Neuronal stem cell (in vitro differentiated cells): Measurements from ENCODE around the gene MRPL24.

Experiments used
- DNase-seq: peaks from one replicate; pipeline ENCODE4 v3.0.0-alpha.2; 2013; ENCODE audit warnings: low spot score
- H2AFZ ChIP-seq: one replicate; pipeline ENCODE4 v1.6.1; 2013; ENCODE audit warnings: mild to moderate bottlenecking, low read length, inconsistent platforms
- H2AK5ac ChIP-seq: 2 replicates; pipeline ENCODE4 v1.6.1; 2013; ENCODE audit warnings: low read depth, mild to moderate bottlenecking, inconsistent platforms, low read length, moderate library complexity, mixed read lengths
- H2BK120ac ChIP-seq: 2 replicates; pipeline ENCODE4 v1.6.1; 2013; ENCODE audit warnings: low read depth, mild to moderate bottlenecking, inconsistent platforms, low read length, moderate library complexity, mixed read lengths
- H2BK12ac ChIP-seq: one replicate; pipeline ENCODE4 v1.6.1; 2013; ENCODE audit warnings: low read length, inconsistent platforms
- H2BK15ac ChIP-seq: 2 replicates; pipeline ENCODE4 v1.6.1; 2013; ENCODE audit warnings: mild to moderate bottlenecking, low read length, inconsistent platforms, mixed read lengths
- H2BK5ac ChIP-seq: one replicate; pipeline ENCODE4 v1.6.1; 2013; ENCODE audit warnings: inconsistent platforms, mild to moderate bottlenecking, low read length, moderate library complexity
- H3K14ac ChIP-seq: one replicate; pipeline ENCODE4 v1.6.1; 2013; ENCODE audit warnings: low read length, inconsistent platforms
- H3K18ac ChIP-seq: 2 replicates; pipeline ENCODE4 v1.6.1; 2013; ENCODE audit warnings: low read length, inconsistent platforms
- H3K23ac ChIP-seq: 2 replicates; pipeline ENCODE4 v1.6.1; 2013; ENCODE audit warnings: low read depth, mild to moderate bottlenecking, mixed read lengths, low read length, inconsistent platforms; ENCODE audit not compliant: poor library complexity
- H3K27ac ChIP-seq: replicated peaks from 3 replicates; pipeline ENCODE4 v1.5.1; 2013; ENCODE audit warnings: low read length, inconsistent platforms
- H3K27me3 ChIP-seq, 3 experiments: 2 replicates each; pipeline ENCODE4 v1.6.1; 2013; ENCODE audit warnings: low read length in 3 of 3, mild to moderate bottlenecking in 2 of 3, inconsistent platforms in 1 of 3, low read depth in 1 of 3, mixed read lengths in 1 of 3, moderate library complexity in 1 of 3; ENCODE audit not compliant: control insufficient read depth in 3 of 3, insufficient read depth in 3 of 3
- H3K36me3 ChIP-seq, 2 donors: replicated peaks in 1 of 2; 2 replicates each; pipeline ENCODE4 v1.6.1; 2013; ENCODE audit warnings: low read length in 2 of 2; ENCODE audit not compliant: control insufficient read depth in 2 of 2, insufficient read depth in 2 of 2
- H3K4ac ChIP-seq: 2 replicates; pipeline ENCODE4 v1.6.1; 2013; ENCODE audit warnings: inconsistent platforms, mild to moderate bottlenecking, low read length, moderate library complexity
- H3K4me1 ChIP-seq, 2 donors: 1 replicate in 1 of 2; 2 replicates in 1 of 2; pipeline ENCODE4 v1.6.1; 2013; ENCODE audit warnings: low read length in 2 of 2, low read depth in 1 of 2; ENCODE audit not compliant: control insufficient read depth in 2 of 2, insufficient read depth in 1 of 2
- H3K4me2 ChIP-seq: one replicate; pipeline ENCODE4 v1.6.1; 2013; ENCODE audit warnings: mild to moderate bottlenecking, low read length, inconsistent platforms; ENCODE audit not compliant: insufficient read depth, poor library complexity, severe bottlenecking
- H3K4me3 ChIP-seq, 2 donors: 2 replicates each; pipeline ENCODE4 v1.5.1; 2013; ENCODE audit warnings: low read length in 2 of 2, mild to moderate bottlenecking in 2 of 2, inconsistent platforms in 1 of 2, moderate library complexity in 1 of 2
- H3K79me1 ChIP-seq: one replicate; pipeline ENCODE4 v1.6.1; 2013; ENCODE audit warnings: low read depth, mild to moderate bottlenecking, inconsistent platforms, low read length, moderate library complexity
- H3K9ac ChIP-seq: one replicate; pipeline ENCODE4 v1.6.1; 2013; ENCODE audit warnings: mild to moderate bottlenecking, low read depth, low read length, inconsistent platforms; ENCODE audit not compliant: poor library complexity
- H3K9me3 ChIP-seq, 2 donors: replicated peaks in 1 of 2; 2 replicates each; pipeline versions ENCODE3 to v1.6.1; 2013; ENCODE audit warnings: low read length in 2 of 2, mild to moderate bottlenecking in 2 of 2, inconsistent platforms in 1 of 2, low read depth in 1 of 2, mixed read lengths in 1 of 2, moderate library complexity in 1 of 2; ENCODE audit not compliant: control insufficient read depth in 2 of 2, insufficient read depth in 1 of 2
- H4K8ac ChIP-seq: one replicate; pipeline ENCODE4 v1.6.1; 2013; ENCODE audit warnings: low read depth, mild to moderate bottlenecking, inconsistent platforms, low read length, moderate library complexity
- H4K91ac ChIP-seq: one replicate; pipeline ENCODE4 v1.6.1; 2013; ENCODE audit warnings: low read length, low read depth, mild to moderate bottlenecking, inconsistent platforms; ENCODE audit not compliant: poor library complexity
- WGBS, 2 donors: extraction: QIAGEN DNeasy Blood & Tissue Kit; methylation state at CpG; one replicate each; pipeline ENCODE4 v1.1.7; 2013; ENCODE audit warnings: missing lambda C conversion rate in 2 of 2, mixed read lengths in 1 of 2; ENCODE audit not compliant: insufficient read length in 2 of 2, insufficient replicate concordance in 1 of 2; ENCODE audit errors: extremely low coverage in 2 of 2; 5-methylcytosine and 5-hydroxymethylcytosine counted together

Gene MRPL24

GRCh38 chr1:156726549-156727226 is 14.2 kb downstream of the MRPL24 start:
- no peak overlapping the region for H3K9ac ChIP-seq
- no peak overlapping the region for H2BK15ac ChIP-seq
- H3K4ac ChIP-seq, result no peak overlapping the region
- no peaks in the 10 kb centered on the region for H3K9me3 ChIP-seq
- peak overlapping the region in 1 of 2 donors; percentile 26 for H3K4me3 ChIP-seq
- H2AFZ ChIP-seq, result no peak overlapping the region
- H3K18ac ChIP-seq, result no peak overlapping the region
- H3K4me2 ChIP-seq, result peak overlapping the region; percentile 23
- H2BK5ac ChIP-seq, result no peak overlapping the region
- no peak overlapping the region for H4K8ac ChIP-seq
- H3K14ac ChIP-seq, result no peak overlapping the region
- WGBS, 2 donors, result no CpG with 5 or more reads among the region's 15 CpGs
- no peak overlapping the region for H3K27ac ChIP-seq
- H3K23ac ChIP-seq, result no peak overlapping the region
- H3K36me3 ChIP-seq, result peaks cover 28 to 58% of the 10 kb centered on the region in 2 donors
- H3K4me1 ChIP-seq, result peaks cover 15 to 30% of the 10 kb centered on the region in 2 donors
- DNase-seq, result no peak
- no peak overlapping the region for H2BK120ac ChIP-seq
- H2BK12ac ChIP-seq, result no peak overlapping the region
- no peak overlapping the region for H4K91ac ChIP-seq
- H2AK5ac ChIP-seq, result no peak overlapping the region
- H3K27me3 ChIP-seq, result no peaks in the 10 kb centered on the region
- H3K79me1 ChIP-seq, result peaks cover 4% of the 10 kb centered on the region

- H3K23ac ChIP-seq, result no peak overlapping the region
- H3K9me3 ChIP-seq, result no peaks in the 10 kb centered on the region
- H3K4me3 ChIP-seq, result peak overlapping the region in 1 of 2 donors; percentile 18
- H2BK15ac ChIP-seq, result no peak overlapping the region
- H2AK5ac ChIP-seq, result no peak overlapping the region
- no peak overlapping the region for H3K27ac ChIP-seq
- H3K18ac ChIP-seq, result no peak overlapping the region
- H4K8ac ChIP-seq, result no peak overlapping the region
- peaks cover 4% of the 10 kb centered on the region for H3K79me1 ChIP-seq
- DNase-seq, result peak; percentile 89
- no peak overlapping the region for H2BK5ac ChIP-seq
- H3K27me3 ChIP-seq, result no peaks in the 10 kb centered on the region
- peak overlapping the region; percentile 50 for H3K4me2 ChIP-seq
- no peak overlapping the region for H2AFZ ChIP-seq
- peaks cover 34 to 63% of the 10 kb centered on the region in 2 donors for H3K36me3 ChIP-seq
- H2BK120ac ChIP-seq, result no peak overlapping the region
- H3K9ac ChIP-seq, result no peak overlapping the region
- no peak overlapping the region for H3K14ac ChIP-seq
- H3K4me1 ChIP-seq, result peaks cover 15 to 30% of the 10 kb centered on the region in 2 donors
- WGBS, 2 donors, result no CpG with 5 or more reads among the region's 18 CpGs
- H2BK12ac ChIP-seq, result no peak overlapping the region
- no peak overlapping the region for H4K91ac ChIP-seq
- H3K4ac ChIP-seq, result no peak overlapping the region
Measured at GRCh38 chr1:156725683-156726280, 15.1 kb downstream of the MRPL24 start.

- Histone ChIP-seq H3K4ac (no peak overlapping the region), H2AFZ (no peak overlapping the region), H3K27me3 (no peaks in the 10 kb centered on the region), H3K14ac (no peak overlapping the region), H2AK5ac (no peak overlapping the region), H2BK5ac (no peak overlapping the region), H3K4me2 (no peak overlapping the region), H3K9me3 (no peaks in the 10 kb centered on the region), H3K79me1 (no peaks in the 10 kb centered on the region), H2BK120ac (no peak overlapping the region), H4K91ac (no peak overlapping the region), H2BK12ac (no peak overlapping the region), H3K4me3 (no peak overlapping the region), H3K18ac (no peak overlapping the region), H3K27ac (no peak overlapping the region), H3K36me3 (peaks cover 31 to 62% of the 10 kb centered on the region in 2 donors), H4K8ac (no peak overlapping the region), H3K9ac (no peak overlapping the region), H3K4me1 (peaks cover 7 to 8% of the 10 kb centered on the region in 2 donors), H3K23ac (no peak overlapping the region), H2BK15ac (no peak overlapping the region)
- WGBS, 2 donors, result no CpG with 5 or more reads among the region's 4 CpGs
- DNase-seq, result no peak
Measured at GRCh38 chr1:156721535-156721934, 19.4 kb downstream of the MRPL24 start.

GRCh38 chr1:156721131-156721530 is 19.8 kb downstream of the MRPL24 start:
- no peak overlapping the region for H2BK12ac ChIP-seq
- peaks cover 6 to 7% of the 10 kb centered on the region in 2 donors for H3K4me1 ChIP-seq
- no peaks in the 10 kb centered on the region for H3K9me3 ChIP-seq
- no peak for DNase-seq
- no peak overlapping the region for H2AK5ac ChIP-seq
- no peak overlapping the region for H2AFZ ChIP-seq
- H4K8ac ChIP-seq, result no peak overlapping the region
- no peaks in the 10 kb centered on the region for H3K27me3 ChIP-seq
- H3K79me1 ChIP-seq, result no peaks in the 10 kb centered on the region
- H3K27ac ChIP-seq, result no peak overlapping the region
- H3K36me3 ChIP-seq, result peaks cover 31 to 58% of the 10 kb centered on the region in 2 donors
- no peak overlapping the region for H3K4ac ChIP-seq
- no peak overlapping the region for H2BK15ac ChIP-seq
- no peak overlapping the region for H3K9ac ChIP-seq
- no peak overlapping the region for H4K91ac ChIP-seq
- no peak overlapping the region for H2BK120ac ChIP-seq
- WGBS, 2 donors, result no CpG with 5 or more reads among the region's 2 CpGs
- H3K18ac ChIP-seq, result no peak overlapping the region
- no peak overlapping the region for H3K14ac ChIP-seq
- no peak overlapping the region for H3K4me3 ChIP-seq
- H3K4me2 ChIP-seq, result no peak overlapping the region
- H3K23ac ChIP-seq, result no peak overlapping the region
- H2BK5ac ChIP-seq, result no peak overlapping the region
